SH-SY5Y (cell line): ENCODE results near the gene CIBAR2.

Experiments used
- GATA2 ChIP-seq: IDR thresholded peaks from 2 replicates; pipeline ENCODE4 v1.6.1; 2011; ENCODE audit warnings: mild to moderate bottlenecking, low read depth, low read length
- GATA3 ChIP-seq: IDR thresholded peaks from 2 replicates; pipeline ENCODE4 v1.6.1; 2011; ENCODE audit warnings: low read depth, mild to moderate bottlenecking, low read length, moderate library complexity

Gene CIBAR2

DNA sequence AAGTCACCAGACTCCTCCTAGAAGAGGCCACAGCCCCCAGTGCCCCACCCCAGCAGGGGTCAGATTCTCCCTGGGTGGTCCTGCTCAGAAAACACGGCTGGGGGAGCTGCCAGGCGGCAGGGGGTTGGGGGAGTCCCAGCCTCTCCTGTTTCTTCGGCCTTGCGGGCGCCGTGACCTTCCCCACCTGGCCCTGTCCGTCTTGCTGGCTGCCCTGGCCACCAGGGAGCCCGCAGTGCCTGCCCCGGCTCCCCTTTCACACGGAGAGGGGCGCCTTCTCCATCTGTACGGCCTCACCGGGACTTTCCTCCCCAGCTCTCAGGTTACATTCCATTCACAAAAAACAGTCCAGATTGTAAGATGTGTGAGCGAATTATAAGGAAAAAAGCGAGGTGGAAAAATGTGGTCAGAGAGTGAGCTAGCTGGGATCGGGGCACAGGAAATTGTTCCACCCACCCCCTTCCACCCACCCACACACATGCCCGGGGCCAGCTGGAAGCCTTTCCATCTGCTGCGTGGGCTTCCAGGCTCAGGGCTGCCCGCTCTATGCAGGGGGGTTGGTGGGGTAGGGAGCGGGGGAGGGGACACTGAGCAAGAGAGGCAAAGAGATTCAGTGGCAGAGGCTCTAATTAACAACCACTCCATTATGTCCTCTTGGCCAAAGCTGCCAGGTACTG lies 14.6 kb upstream of the CIBAR2 start:
- no peak for TF ChIP-seq GATA2
- no peak for TF ChIP-seq GATA3

DNA sequence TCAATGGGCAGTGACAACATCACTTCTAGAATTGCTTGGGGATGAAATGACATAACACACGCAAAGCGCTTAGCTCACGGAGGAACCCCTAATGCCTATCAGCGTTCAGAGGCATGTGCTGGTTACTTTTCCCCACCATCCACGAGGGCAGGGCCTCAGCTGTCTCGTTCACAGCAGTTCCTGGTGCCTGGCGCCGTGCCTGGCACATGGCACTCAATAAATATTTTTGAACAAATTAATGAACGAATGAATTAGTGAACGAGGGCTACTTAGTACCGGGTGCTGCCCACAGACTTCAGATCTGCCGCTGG lies 14.1 kb upstream of the CIBAR2 start:
- TF ChIP-seq GATA3 (no peak), GATA2 (no peak)

DNA sequence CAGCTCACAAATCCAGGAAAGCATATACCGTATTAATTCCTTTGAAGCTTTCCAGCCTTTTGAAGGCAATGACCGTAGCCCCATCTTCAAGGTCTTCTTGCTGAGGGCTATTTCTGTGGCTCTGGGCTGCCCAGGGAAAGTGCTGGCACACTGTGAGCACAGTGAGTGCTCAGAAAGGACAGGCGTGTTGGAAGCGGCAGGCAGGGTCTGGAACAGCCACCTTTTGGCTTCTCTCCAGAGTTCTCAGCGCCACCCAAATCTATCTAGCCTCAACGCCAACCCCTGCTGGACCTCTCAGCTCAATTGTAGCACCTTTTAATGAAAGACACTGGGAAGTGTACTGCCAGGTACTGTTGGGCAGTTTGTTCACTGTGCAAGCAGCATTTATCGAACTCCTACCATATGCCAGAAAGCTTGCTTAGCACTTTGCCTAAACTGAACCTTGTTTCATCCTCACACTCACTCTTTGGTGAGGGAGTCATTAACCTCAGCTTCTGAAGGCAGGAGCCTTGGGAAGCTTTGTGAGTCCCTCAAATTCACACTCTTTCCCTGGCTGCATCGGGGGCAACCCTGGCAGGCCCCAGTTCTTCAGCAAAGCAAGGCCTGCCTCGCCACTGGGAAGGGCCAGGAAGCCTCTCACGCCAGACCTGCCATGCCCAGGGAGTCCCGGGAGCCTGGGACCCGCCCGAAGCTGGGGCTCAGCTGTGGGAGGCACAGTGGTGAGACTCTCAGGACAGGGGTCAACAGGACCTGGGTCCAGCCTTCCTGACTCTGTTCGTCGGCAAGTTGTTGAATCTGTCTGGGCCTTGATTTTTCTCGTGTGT lies 13.5 kb upstream of the CIBAR2 start:
- no peak for TF ChIP-seq GATA3

DNA sequence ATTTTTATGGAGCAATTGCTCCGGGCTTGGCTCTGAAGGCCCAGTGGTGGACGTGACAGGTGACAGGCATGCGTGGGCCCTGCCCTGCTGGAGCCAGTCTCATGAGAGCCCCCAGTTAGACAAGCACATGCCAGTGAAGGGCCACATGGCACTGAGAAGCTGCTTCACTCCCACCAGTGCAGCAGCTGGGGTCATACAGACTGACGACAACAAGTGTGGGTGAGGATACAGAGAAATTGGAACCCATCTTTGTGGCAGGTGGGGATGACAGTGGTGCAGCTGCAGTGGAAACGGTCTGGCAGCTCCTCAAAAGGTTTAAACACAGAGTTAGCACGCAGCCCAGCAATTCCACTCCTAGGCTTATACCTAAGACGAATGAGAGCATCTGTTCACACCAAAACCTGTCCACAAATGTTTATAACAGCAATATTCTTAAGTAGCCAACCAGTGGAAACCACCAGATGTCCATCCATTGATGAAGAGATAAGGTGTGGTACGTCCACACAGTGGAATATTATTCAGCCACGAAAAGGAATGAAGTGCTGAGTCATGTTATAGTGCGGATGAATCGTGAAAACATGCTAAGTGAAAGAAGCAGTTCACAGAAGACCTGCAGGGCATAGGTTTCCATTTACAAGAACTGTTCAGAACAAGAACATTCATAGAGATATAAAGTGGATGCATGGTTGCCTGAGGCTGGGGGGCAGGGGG lies 12.5 kb upstream of the CIBAR2 start:
- TF ChIP-seq GATA3 (no peak), GATA2 (no peak)

GRCh38 chr16:85123891-85124635 lies 11.8 kb upstream of the CIBAR2 start:
- TF ChIP-seq GATA2 (no peak), GATA3 (no peak)

- no peak for TF ChIP-seq GATA2
- TF ChIP-seq GATA3, result no peak
Measured at GRCh38 chr16:85120006-85120340, 7.7 kb upstream of the CIBAR2 start.

DNA sequence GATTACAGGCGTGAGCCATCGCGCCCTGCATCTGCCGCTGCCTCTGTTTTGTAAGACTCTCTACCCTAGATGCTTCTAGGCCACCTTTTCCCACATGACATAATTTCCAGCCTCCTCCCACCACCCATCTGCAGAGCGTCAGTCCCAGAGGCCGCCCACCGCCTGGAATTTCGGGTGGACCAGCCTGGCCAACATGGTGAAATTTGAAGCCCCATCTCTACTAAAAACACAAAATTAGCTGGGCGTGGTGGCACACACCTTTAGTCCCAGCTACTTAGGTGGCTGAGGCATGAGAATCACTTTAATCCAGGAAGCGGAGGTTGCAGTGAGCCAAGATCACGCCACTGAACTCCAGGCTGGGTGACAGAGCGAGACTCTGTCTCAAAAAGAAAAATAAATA lies 5.1 kb upstream of the CIBAR2 start:
- TF ChIP-seq GATA3 (no peak), GATA2 (no peak)

GRCh38 chr16:85114909-85115567 lies 2.8 kb upstream of the CIBAR2 start:
- no peak for TF ChIP-seq GATA3
- no peak for TF ChIP-seq GATA2

DNA sequence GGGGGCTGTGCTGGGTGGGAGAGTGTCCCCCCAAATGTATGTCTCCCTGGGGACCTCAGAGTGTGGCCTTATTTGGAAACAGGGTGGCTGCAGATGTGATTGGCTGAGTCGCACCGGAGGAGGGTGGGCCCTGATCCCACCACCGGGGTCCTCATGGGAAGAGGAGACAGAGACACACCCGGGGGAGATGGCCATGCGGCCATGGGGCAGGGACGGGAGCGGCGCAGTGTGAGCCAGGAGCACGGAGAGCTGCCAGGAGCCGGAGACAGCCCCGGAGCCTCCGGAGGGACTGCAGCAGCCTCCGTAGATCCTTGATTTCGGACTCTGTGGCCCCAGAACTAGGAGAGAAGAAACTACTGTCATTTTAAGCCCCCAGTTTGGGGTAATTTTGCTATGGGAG lies 1.6 kb upstream of the CIBAR2 start:
- TF ChIP-seq GATA3 (no peak), GATA2 (no peak)

DNA sequence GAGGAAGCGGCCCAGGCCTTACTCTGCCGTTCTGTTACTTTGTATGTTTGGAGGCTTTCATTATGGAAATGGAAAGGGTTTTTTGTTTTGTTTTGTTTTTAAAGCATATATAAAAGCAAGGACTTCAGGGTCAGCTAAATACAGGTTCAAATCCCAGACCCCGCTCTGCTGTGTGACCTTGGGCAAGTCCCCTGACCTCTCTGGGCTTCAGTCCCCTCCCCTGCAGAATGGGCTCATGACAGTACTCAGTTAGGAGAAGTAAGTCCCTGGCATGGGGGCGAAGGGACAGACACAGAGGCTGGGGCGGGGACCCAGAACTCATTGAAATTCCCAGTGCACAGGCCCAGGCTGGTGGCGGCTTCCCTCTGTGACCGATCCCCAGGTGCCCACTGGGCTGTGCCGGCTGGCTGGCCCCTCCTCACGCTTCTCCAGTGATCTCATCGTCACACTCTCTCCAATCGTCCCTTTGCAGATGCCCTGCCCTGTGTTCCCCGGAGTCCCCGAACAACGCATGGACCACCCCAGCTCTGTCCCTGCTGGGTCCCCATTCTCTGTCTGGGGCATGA lies 979 bp upstream of the CIBAR2 start:
- TF ChIP-seq GATA2 (no peak), GATA3 (no peak)

- TF ChIP-seq GATA3 (no peak), GATA2 (no peak)
Measured at GRCh38 chr16:85111184-85111583, 1.1 kb downstream of the CIBAR2 start.

DNA sequence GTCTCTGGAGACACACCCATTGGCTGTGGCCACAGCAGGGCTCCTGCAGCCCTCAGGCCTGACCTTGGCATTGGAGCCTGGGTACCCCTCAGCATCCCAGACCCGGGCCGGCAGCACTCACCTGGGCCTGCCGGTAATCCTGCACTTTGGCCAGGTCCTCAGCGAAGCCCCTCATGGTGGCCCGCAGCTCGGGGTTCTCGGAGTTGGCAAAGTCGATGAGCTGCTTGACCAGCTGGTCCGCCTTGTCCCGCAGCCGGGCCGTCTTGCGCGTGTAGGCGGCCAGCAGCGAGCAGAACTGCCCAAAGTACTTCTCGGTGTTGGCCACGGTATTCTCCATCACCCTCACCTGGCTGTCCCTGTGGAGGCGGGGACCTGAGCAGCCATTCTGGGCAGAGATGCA lies 2.2 kb downstream of the CIBAR2 start:
- no peak for TF ChIP-seq GATA3
- no peak for TF ChIP-seq GATA2

GRCh38 chr16:85107532-85107931 lies 4.7 kb downstream of the CIBAR2 start:
- TF ChIP-seq GATA3, result no peak
- TF ChIP-seq GATA2, result no peak
